WTC11 (cell line): ENCODE results near the gene CPT1A.

Experiments used
- CTCF ChIP-seq: fragments of 200-600 bp; IDR thresholded peaks from 2 replicates; pipeline ENCODE4 v1.8.0; 2022; ENCODE audit warnings: antibody characterized with exemption
- PREB ChIP-seq: sonication (generic); formaldehyde crosslinking; IDR thresholded peaks from 2 replicates; pipeline ENCODE4 v1.8.1; 2022; ENCODE audit warnings: mild to moderate bottlenecking, missing genetic modification reagents, moderate library complexity, borderline replicate concordance
- SP1 ChIP-seq: sonication (generic); formaldehyde crosslinking; conservative IDR thresholded peaks from 2 replicates; pipeline ENCODE4 v1.8.1; 2022; ENCODE audit warnings: missing genetic modification reagents

- no peak for TF ChIP-seq PREB
- TF ChIP-seq SP1 (CRISPR knock-in tag), result no peak
- no peak for TF ChIP-seq CTCF
These were observed 127.5 kb downstream of the CPT1A start for GRCh38 chr11:68714060-68714856.
